ENCODE data around the gene AUTS2.

GRCh38 chr7:70833726-70834125 is 1235.5 kb downstream of the AUTS2 start:
- TF ChIP-seq EZH2 (IDR thresholded peaks at IDR 0.05; ENCODE audit: insufficient read depth, poor library complexity, severe bottlenecking) (no peak), EZH2phosphoT487 (IDR thresholded peaks at IDR 0.05; ENCODE audit: insufficient read depth, low read depth) (no peak)

Measured in GM23248 (cell line).